CD4-positive, alpha-beta T cell treated with Interleukin-21 for 1 hour (primary cell): ENCODE data around the gene ZNF280B.
"Not testable (repeated sequence)": the region's sequence is repeated elsewhere in the genome, so short reads cannot be mapped to it uniquely, and the experiment has no call there.

Experiments used
- DNase-seq: peaks from one replicate; pipeline ENCODE4 v3.0.0-alpha.2; 2020

ZNF280B gene

DNA sequence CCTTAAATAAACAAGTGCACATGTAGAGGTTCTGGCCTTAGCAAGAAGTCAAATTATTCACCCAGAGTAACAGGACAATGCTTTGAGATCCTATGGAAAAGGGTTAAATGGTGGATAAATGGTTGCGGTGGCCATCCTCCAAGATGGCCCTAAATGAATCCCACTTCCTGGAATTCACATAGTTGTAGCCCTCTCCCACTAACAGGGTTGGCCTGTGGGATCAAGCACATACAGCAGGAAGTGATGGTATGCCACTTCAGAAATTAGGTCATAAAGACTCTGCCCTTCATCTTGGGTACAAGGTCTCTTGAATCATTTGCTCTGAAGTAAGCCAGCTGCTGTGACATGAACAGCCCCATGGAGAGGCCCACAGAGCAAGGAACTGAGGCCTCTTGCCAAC is 1.8 kb downstream of the ZNF280B start:
- DNase-seq, result no peak

DNA sequence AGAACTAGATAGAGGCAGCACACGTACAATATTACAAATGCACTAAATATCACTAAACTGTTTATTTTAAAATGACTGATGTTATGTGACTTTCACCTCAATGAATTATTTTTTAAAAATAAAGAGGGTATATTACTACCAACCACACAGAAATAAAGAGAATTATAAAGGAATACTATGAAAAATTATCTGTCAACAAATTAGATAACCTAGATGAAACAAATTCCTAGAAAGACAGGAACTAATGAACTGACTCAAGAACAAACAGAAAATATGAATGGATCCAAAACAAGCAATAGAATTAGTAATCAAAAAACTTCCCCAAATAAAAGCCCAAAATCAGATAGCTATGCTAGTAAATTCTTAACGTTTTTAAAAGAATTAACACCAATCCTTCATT is 10.3 kb downstream of the ZNF280B start:
- no peak for DNase-seq

DNA sequence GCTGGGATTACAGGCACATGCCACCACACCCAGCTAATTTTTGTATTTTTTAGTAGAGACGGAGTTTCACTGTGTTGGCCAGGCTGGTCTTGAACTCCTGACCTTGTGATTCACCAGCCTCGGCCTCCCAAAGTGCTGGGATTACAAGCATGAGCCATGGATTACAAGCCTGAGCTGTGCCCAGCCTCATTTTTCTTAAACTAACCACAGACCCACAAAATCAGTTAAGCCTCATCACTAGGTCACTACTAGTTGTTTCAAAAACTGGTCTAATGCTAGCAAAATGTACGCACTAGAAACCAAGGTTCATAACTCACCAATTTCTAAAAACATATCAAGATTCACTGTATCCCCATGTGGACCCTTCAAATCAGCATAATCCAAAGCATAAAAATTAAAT is 17.0 kb downstream of the ZNF280B start:
- DNase-seq, result not testable (repeated sequence)

DNA sequence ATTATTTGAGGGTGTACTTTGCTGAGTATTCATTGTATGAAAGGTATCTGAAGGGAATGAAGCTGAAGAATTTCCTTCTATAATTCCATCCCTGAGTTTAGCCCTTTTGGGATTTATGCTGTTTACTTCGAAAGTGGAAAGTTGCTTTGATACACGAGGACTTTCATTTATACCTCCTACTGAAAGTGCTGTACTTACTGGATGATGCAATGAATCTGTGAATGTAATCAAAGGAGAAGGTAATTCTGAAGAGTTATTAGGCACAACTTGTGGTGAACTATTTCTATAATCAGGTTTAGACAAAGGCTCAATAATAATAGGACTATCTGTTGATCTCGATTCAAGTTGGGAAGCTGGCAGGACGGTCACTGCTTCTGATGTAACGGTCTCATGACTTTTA is 19.8 kb downstream of the ZNF280B start:
- DNase-seq, result no peak

DNA sequence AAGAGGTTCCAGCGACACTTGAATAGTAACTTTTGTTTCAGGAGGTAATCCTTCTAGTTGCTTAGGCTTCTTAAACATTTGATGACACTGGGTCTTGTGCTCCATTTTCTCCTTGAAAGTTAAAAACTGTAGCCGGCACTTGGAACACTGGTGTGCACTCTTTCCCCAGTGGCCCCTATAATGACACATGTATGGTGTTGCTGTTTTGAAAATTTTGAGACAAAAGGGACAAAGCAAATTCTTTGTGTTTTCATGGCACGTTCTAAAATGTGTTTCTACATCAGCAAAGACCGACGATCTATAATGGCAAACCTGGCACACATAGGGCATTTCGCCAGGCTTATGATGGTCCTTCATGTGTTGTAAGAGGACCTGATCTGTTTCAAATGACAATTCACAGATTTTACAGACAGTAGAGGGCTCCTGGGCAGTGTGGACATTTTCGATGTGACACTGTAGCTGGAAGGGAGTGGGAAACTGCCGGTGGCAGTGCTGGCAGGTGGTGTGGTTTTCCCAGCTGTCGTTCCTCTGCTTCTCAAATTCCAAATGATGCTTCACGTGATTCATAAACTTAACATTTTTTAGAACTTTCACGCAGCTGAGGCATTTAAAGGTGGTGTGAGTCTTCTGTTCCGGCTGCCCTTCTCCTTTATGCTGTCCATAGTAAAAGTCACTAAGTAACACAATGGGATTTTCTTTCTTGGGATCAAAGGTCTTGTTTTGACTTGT is 20.5 kb downstream of the ZNF280B start:
- no peak for DNase-seq

DNA sequence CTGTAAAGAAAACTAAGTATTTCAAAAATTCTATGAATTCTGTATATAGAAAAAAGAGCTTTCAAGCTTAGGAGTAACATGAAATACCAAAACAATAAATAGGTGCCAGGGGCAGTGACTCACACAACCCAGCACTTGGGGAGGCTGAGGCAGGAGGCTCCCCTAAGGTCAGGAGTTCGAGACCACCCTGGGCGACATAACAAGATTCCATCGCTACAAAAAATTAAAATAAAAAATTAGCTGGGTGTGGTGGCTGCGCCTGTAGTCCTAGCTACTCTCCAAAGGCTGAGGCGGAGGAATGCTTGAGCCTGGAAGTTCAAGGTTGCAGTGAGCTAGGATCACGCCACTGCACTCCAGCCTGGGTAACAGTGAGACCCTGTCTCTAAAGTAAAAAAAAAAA is 21.5 kb downstream of the ZNF280B start:
- DNase-seq, result no peak

DNA sequence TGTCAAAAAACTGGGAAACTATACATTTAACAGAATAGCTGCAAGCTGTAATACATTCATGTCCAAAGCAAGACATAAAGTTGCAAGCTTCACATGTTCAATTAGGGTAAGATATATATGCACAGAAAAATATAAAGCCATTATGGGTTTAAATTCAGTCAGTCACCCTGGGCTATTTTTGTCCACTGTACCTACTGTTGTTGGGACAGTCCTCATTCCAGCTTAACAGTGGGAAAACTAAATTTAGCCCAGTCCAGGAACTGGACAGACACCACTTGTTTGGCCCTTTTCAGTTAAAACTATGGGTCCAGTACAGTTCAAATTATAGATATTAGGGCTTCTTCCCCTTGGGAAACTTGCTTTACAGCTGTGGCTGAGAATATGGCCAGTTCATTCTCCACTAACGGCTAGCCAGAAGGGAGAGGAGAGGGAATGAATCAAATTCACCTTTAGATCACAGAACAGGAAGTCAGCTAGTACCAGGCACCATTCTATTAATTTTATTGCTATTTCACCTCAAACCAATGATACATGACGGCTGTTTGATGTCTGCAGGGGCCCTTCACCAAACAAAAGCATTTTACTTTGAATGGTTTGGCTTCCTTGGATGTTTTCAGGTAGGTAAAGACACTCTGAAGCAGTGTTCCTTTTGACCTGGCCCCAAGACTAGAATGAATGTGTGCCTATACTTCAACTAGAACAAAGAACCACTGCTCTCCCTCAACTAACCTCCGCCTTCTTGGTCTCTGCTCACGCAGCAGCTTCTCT is 22.2 kb downstream of the ZNF280B start:
- no peak for DNase-seq

DNA sequence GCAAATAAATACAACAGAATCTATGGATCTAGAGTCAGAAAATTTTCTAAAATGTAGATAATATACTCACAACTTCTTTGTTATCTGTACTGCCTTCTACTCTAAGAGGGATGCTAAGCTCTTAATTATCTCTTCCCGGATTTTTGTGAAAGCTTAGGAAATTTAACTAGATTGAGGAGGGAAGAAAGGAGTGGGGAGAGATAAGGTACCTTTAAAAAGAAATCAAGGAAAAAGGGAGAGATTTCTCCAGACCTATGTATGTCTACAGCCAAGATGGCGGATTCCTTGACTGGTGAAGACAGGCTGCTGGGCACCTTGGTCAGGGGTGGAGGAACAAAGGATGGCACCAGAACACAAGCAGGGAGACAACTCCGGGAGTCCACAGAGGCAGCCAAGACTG is 23.0 kb downstream of the ZNF280B start:
- no peak for DNase-seq

DNA sequence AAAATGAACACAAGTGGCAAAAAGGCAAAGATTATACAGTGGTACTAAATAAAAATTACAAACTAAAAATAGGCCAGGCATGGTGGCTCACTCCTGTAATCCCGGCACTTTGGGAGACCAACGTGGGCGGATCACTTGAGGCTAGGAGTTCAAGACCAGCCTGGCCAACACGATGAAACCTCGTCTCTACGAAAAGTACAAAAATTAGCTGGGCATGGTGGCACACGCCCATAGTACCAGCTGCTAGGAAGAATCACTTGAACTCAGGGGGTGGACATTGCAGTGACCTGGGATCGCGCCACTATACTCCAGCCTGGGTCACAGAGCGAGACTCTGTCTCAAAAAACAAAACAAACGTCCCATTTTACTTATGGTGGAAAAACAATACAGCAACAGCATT is 24.5 kb downstream of the ZNF280B start:
- DNase-seq, result no peak

DNA sequence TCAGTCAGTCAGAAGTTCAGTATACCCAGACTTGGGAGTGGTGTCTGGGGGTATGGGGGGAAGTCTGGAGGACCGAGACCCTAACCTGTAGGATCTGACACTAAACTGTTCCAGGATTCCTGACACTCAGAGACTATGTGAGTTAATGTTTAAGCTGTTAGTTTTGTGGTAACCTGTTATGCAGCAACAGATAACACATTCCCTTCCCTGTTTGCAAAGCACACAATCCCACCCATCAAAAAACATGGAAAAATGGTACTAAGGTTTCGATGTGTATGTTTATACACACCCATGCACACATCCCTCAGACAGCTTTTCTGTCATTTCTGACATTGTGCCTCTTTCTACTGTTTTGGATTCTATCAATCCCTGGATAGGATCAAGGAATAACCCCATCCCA is 27.6 kb downstream of the ZNF280B start:
- DNase-seq, result no peak

DNA sequence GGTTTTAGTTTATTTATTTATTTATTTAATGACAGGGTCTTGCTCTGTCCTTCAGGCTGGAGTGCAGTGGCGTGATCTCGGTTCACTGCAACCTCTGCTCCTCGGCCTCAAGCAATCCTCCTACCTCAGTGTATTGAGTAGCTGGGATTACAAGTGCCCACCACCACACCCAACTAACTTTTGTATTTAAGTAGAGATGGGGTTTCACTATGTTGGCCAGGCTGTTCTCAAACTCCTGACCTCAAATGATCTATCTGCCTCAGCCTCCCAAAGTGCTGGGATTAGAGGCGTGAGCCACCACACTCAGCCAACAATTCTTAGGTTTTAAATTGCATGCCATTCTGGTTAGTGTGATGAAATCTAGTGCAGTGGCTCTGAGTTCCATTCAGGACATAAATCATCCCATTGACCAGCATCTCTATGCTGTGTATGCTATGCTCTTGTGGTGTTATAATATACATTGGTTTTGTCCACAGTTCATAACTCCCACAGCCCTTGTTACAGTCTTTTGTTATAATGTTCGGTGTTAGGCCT is 28.5 kb downstream of the ZNF280B start:
- DNase-seq, result no peak

DNA sequence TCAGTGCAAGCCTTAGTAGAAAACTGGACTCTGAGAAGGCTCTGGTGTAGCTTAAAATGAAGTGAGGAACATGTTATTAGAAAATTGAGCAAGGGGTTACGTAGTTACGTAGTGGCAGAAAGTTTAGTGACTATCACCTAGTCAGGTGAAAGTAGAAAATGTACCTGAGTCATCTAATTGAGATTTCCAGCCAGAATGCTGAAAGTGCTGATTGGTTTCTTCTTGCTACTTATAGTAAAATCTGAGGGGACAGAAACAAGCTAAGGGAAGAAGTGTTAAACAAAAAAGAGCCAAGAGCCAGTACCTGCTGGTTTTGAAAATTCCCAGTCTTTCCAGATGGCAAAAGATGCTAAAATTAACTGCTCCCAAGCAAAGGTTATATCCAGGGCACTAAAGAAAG is 29.4 kb downstream of the ZNF280B start:
- no peak for DNase-seq

DNA sequence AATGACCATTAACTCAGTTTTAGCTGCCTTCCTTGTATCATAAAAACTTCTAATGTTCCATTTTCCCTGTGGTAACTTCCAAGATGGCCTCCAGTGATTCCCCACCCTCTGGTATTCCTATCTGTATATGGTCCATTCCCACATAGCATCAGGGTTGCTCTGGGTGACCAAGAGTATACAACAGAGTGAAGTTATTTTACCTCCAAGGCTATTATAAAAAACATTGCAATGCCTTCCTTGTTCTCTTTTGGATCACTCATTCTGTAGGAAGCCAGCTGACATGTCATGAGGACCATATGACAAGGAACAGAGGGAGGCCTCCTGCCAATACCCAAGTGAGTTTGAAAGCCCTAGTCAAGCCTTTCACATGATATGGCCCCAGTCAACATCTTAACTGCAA is 30.1 kb downstream of the ZNF280B start:
- DNase-seq, result no peak

DNA sequence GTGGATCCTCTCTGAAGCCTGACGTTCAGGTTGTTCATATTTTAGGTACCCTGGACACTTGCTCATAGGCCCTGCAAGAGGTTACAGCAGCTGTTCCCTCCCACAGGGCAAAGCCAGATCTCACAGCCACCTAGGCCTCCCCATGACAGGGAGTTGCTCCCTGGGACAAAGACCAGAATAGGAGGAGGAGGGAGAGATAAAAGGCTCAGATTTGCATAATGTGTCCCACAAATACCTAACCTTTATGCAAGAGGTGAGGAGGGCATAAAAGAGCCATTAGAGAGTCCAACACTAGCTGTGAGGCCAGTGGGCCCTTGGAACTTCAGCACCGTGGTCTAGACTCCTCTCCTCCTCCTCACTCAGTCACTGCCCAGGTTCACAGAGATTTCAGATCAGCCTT is 33.8 kb downstream of the ZNF280B start:
- DNase-seq, result no peak

DNA sequence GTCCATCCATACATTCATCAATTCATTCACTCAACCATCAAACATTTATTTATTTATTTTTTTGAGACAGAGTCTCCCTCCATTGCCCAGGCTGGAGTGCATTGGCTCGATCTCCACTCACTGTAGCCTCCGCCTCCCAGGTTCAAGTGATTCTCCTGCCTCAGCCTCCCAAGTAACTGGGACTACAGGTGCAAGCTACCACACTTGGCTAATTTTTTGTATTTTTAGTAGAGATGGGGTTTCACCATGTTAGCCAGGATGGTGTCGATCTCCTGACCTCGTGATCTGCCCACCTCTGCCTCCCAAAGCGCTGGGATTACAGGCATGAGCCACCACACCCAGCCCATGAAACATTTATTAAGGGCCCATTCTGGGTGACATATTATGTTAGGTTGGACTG is 37.4 kb downstream of the ZNF280B start:
- DNase-seq, result not testable (repeated sequence)

DNA sequence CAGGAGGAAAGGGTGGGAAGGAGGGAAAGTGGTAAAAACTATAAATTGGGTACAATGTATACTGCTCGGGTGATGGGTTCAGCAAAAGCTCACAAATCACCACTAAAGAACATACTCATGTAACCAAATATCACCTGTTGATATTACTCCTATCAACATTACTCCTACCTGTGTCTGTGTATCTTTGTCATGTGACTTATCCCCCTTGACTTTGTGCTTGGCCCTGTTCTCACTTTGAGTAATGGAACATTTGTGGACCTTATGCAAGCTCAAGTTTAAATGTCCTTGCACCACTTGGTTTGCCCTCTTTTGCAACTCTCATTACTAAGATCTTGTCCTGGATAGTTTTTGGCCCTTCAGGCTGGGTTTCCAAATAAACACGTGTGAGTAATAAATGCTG is 39.0 kb downstream of the ZNF280B start:
- no peak for DNase-seq

DNA sequence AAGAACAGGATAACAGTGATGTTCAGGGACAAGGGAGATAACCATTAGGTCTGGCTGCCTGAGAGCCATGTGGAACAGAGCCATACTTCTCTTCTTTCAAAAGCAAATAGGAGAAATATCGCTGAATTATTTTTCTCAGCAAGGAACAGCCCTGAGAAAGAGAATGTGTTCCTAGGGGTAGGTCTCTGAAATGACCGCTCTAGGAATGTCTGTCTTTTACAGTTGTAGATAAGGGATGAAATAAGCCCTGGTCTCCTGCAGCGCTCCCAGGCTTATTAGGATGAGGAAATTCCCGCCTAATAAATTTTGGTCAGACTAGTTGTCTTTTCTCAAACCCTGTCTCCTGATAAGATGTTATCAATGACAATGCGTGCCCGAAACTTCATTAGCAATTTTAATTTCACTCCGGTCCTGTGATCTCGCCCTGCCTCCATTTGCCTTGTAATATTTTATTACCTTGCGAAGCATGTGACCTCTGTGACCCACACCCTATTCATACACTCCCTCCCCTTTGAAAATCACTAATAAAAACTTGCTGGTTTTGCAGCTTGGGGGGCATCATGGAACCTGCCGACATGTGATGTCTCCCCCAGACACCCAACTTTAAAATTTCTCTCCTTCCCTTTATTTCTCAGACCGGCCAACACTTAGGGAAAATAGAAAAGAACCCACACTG is 39.6 kb downstream of the ZNF280B start:
- DNase-seq, result not testable (repeated sequence)

DNA sequence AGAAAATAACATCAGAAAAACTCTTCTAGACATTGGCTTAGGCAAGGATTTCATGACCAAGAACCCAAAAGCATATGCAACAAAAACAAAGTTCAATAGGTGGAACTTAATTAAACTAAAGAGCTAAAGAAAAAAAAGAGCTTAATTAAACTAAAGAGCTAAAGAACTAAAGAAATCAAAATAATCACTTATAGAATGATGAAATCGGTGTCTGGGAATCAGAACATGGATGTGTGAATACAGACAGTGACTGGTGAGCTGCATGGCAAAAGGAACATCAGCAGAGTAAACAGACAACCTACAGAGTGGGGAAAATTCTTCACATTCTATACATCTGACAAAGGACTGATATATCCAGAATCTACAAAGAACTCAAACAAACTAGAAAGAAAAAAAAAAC is 41.4 kb downstream of the ZNF280B start:
- no peak for DNase-seq

DNA sequence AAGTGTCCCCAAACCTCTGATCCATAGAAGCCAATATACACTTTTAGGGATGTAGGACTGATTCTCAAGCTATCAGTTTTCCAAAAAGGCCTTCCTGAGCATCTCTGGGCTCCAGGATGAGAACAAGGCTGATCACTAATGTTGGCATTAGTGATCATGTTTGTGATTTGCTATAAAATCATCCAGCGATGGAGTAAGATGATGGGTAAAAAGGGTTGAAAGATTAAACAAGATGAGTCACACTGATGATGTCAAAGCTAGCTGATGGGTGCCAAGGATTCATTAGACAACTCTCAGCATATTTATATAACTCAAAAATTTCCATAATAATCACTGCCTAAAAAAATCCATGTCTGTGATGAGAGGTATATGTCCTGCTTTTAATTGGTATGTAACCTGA is 42.8 kb downstream of the ZNF280B start:
- no peak for DNase-seq

DNA sequence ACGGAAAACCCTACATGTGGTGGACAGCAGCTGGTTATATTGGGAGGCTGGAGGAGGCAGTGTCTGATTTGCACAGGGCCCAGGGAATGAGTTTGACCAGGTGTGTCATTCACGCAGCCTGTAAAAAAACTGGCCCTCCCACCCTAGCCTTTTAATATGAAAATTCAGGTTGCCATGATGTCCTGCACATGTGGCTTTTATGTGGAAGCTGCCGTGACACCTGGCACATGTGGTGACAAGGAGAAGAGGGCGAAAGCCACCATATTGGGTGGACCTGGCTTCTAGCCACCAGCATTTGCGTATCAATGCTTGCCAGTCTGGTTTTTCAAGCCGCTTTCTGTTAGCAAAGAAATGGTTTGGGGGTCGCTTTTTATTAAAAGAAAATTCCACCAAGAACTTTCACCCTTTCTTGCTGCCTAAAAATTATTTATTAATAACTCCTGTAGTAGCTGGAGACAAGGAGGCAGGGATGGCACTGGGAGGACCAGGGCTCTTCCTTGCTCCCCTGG is 43.4 kb downstream of the ZNF280B start:
- DNase-seq, result no peak

DNA sequence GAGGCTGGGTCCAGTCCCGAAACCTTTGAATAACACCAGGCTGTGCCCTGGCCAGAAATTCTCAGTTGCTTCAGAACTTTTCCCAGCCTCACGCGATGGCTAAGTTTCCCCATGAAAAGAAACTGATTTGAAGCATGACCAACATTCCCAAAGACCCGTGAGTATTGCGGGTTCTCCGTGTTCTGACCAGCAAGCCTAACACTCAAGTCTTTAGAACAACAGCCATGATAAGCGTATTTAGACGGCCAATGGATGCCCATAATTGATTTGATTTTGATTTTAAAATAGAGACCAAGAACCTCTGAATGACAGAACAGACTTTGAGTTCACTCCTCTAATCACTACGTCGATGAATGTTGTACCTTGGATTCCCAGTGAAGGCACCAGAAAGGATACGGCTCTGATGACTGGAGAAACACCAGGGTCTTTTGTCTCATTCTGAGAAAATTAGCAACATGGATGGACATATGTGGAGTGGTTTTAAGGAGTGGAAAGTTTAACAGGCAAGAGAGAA is 43.9 kb downstream of the ZNF280B start:
- no peak for DNase-seq

DNA sequence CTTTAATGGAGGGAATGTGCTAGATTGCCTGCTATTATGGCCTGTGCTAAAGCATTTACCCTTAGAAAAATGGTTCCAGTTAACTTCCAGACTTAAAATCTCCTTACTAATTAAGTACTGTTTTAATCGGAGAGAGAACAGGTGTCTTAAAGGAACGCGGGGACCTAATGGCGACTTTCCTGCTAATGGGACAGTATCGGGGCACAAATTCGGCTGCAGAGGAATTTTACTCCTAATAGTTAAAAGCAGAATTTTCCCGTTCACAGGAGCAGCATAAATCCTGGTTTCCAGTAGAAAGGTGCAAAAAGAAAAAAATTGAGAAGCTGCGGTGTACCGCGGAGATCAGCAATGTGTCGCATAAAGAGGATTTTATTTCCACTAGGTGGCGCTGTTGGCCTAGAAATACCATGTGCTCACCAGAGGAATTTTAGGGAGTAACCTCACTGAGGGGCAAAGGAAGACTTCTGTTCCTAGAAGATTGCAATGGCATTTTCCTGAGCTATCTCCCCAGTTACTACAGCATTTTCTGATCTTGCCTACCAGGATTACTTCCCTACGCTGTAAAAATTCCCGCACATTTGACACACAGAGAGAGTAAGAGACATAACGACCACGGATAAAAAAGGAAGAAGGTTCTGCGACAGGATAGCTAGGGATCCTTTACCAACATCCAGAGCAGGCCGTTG is 44.5 kb downstream of the ZNF280B start:
- peak; percentile 62 for DNase-seq
